Muscle layer of colon (tissue), 2 donors: ENCODE measurements around the gene FANCF.
"Not testable (repeated sequence)": the region's sequence is repeated elsewhere in the genome, so short reads cannot be mapped to it uniquely, and the experiment has no call there.

ENCODE experiments used
- H3K27ac ChIP-seq: one replicate; pipeline ENCODE4 v1.7.0; 2013; ENCODE audit warnings: low read depth, mild to moderate bottlenecking, low read length, moderate library complexity
- H3K27me3 ChIP-seq, 2 donors: one replicate each; pipeline ENCODE4 v1.7.0; 2013; ENCODE audit warnings: low read length in 2 of 2, mild to moderate bottlenecking in 2 of 2; ENCODE audit not compliant: insufficient read depth in 2 of 2, control insufficient read depth in 1 of 2
- H3K36me3 ChIP-seq: one replicate; pipeline ENCODE4 v1.7.0; 2013; ENCODE audit warnings: mild to moderate bottlenecking, low read length; ENCODE audit not compliant: insufficient read depth
- H3K4me1 ChIP-seq: one replicate; pipeline ENCODE4 v1.7.0; 2013; ENCODE audit warnings: mild to moderate bottlenecking, low read length; ENCODE audit not compliant: insufficient read depth
- H3K4me3 ChIP-seq, 2 donors: one replicate each; pipeline ENCODE4 v1.7.0; 2013; ENCODE audit warnings: low read length in 2 of 2, low read depth in 1 of 2, mild to moderate bottlenecking in 1 of 2, moderate library complexity in 1 of 2
- H3K9ac ChIP-seq: one replicate; pipeline ENCODE4 v1.7.0; 2013; ENCODE audit warnings: low read length
- H3K9me3 ChIP-seq: one replicate; pipeline ENCODE4 v1.7.0; 2013; ENCODE audit warnings: mild to moderate bottlenecking, low read length
- donor health status: abdominal sarcoma.
- donor health status: Adenocarcinoma of cecum.

The FANCF gene

DNA sequence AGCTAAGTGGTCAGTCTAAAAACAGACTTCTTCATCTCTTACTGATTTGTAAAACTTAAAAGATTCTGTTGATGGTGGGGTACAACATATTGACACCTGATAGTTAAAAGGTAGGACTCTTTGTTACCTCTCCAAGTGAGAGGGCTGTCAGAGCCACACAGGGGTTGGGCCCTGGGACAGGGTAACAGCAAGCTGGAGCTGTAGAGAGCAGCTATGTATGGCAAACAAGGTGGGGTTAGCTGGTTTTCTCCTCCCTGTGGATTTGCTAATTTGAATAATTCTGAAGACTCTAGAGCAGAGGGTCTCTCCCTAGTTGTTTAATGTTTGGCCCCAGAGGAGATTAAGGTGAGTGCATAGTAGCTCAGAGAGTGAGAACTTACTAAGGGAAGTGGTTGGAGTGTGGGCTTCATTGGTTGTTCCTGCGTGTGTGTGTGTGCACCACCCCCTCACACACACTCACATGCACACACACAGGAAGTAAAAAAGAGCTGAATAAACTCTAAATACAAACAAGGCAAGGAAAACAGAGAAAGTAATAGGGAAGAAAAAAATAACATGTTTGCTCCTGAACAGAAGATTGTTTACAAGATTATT, 31.6 kb upstream of the FANCF start:
- Histone ChIP-seq H3K4me1 (no peaks in the 10 kb centered on the region), H3K27ac (no peak overlapping the region), H3K9me3 (no peaks in the 10 kb centered on the region), H3K4me3 (no peak overlapping the region), H3K27me3 (no peaks in the 10 kb centered on the region), H3K9ac (no peak overlapping the region), H3K36me3 (no peaks in the 10 kb centered on the region)

DNA sequence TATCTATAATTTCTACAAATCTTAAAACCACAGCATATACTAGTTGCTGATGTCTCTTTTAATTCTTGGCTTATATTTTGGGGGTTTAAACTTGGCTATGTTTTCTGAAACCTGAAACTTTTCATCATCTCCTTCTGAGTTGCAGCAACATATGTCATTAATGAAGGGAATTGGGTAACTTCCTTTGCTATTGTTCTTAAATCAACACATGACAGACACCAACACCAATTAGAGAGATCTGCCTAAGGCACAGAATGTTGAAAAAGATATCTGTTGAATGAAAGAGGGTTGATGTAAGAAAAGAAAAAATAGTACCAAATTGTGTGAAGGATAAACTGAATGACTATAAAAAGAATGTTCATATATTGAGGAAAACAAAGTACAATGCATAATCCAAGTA, 30.5 kb upstream of the FANCF start:
- Histone ChIP-seq H3K27me3 (no peaks in the 10 kb centered on the region), H3K36me3 (no peaks in the 10 kb centered on the region), H3K27ac (no peak overlapping the region)

DNA sequence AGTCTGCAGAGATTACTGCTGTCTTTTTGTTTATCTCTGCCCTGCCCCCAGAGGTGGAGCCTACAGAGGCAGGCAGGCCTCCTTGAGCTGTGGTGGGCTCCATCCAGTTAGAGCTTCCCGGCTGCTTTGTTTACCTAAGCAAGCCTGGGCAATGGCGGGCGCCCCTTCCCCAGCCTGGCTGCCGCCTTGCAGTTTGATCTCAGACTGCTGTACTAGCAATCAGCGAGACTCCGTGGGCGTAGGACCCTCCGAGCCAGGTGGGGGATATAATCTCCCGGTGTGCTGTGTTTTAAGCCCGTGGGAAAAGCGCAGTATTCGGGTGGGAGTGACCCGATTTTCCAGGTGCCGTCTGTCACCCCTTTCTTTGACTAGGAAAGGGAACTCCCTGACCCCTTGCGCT, 26.7 kb upstream of the FANCF start:
- H3K4me1 ChIP-seq, H3K27ac ChIP-seq, H3K9me3 ChIP-seq, H3K36me3 ChIP-seq, H3K27me3 ChIP-seq, H3K9ac ChIP-seq, H3K4me3 ChIP-seq: not testable (repeated sequence)

More for the DNA sequence above, 30.5 kb upstream of the FANCF start:
- Histone ChIP-seq H3K4me3 (no peak overlapping the region), H3K9ac (no peak overlapping the region), H3K9me3 (no peaks in the 10 kb centered on the region), H3K4me1 (no peaks in the 10 kb centered on the region)

GRCh38 chr11:22641559-22641958, 15.9 kb upstream of the FANCF start:
- H3K4me3 ChIP-seq: no peak overlapping the region
- H3K27ac ChIP-seq: no peak overlapping the region
- no peaks in the 10 kb centered on the region for H3K9me3 ChIP-seq
- no peaks in the 10 kb centered on the region for H3K4me1 ChIP-seq
- H3K9ac ChIP-seq: no peak overlapping the region
- H3K27me3 ChIP-seq: no peaks in the 10 kb centered on the region
- no peaks in the 10 kb centered on the region for H3K36me3 ChIP-seq

DNA sequence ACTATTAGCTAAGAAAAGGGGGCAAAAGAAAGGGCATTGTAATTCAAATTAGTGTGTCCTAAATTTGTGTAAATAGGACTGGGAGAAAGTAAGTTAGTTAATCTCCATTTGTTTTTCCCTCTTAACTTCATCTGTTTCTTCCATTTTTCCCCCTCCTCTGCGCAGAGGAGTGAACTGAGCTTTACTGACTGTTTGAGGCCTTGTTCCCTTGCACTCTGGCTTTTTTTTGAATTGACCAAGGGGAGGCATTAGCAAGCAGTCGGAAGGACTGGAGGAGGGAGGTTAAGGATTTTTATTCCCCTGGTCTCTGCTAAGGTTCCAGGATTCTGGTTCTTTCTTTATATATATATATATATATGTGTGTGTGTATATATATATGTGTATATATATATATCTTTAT, 15.2 kb upstream of the FANCF start:
- H3K9ac ChIP-seq: no peak overlapping the region

GRCh38 chr11:22635689-22636088, 10.1 kb upstream of the FANCF start:
- H3K27ac ChIP-seq: no peak overlapping the region
- no peak overlapping the region for H3K4me3 ChIP-seq
- H3K9me3 ChIP-seq: no peaks in the 10 kb centered on the region
- no peaks in the 10 kb centered on the region for H3K36me3 ChIP-seq
- H3K4me1 ChIP-seq: no peaks in the 10 kb centered on the region
- no peak overlapping the region for H3K9ac ChIP-seq
- no peaks in the 10 kb centered on the region for H3K27me3 ChIP-seq

More for the DNA sequence above, 15.2 kb upstream of the FANCF start:
- Histone ChIP-seq H3K36me3 (no peaks in the 10 kb centered on the region), H3K27ac (no peak overlapping the region), H3K9me3 (no peaks in the 10 kb centered on the region), H3K27me3 (no peaks in the 10 kb centered on the region), H3K4me1 (no peaks in the 10 kb centered on the region), H3K4me3 (no peak overlapping the region)

DNA sequence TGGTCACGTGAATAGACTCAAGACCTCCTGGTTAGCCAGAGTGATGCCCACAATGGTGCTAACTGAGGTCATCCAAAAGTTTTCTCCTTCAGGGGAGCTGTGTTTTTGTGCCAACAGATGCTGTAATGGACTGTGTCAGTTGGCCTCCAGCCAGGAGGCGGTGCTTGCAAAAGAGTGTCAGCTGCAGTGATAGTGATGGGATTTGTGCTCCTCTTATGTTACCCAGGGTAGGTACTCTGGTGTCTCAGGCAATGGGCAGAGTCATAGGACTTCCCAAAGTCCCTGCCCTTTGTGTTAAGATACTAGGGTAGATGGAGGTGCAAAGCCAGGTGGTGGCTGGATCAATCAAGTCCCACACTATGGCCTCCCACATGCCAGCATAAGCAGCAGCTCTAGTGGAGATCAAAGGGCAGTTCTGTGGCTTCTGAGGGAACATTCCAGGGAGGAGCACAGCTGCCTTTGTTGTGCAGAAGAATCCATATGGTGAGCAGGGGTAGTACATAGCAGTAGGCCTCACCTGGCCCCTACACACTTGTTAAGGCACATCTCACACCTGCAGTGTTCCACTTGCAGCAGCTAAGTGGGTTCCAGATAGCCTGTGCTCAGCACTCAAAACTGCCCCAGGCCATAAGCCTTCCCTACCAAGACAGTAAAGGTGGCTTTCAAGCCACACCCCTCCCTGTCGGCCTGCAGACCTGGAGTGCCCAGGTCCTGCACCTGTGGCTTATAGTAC, 9.4 kb upstream of the FANCF start:
- no peak overlapping the region for H3K27ac ChIP-seq

GRCh38 chr11:22633354-22633902, 7.8 kb upstream of the FANCF start:
- no peaks in the 10 kb centered on the region for H3K36me3 ChIP-seq
- no peaks in the 10 kb centered on the region for H3K27me3 ChIP-seq
- no peaks in the 10 kb centered on the region for H3K9me3 ChIP-seq
- no peak overlapping the region for H3K9ac ChIP-seq
- no peaks in the 10 kb centered on the region for H3K4me1 ChIP-seq
- no peak overlapping the region for H3K4me3 ChIP-seq
- H3K27ac ChIP-seq: no peak overlapping the region

More for the DNA sequence above, 9.4 kb upstream of the FANCF start:
- Histone ChIP-seq H3K36me3 (no peaks in the 10 kb centered on the region), H3K27me3 (no peaks in the 10 kb centered on the region), H3K4me1 (no peaks in the 10 kb centered on the region), H3K9me3 (no peaks in the 10 kb centered on the region), H3K9ac (no peak overlapping the region), H3K4me3 (no peak overlapping the region)

DNA sequence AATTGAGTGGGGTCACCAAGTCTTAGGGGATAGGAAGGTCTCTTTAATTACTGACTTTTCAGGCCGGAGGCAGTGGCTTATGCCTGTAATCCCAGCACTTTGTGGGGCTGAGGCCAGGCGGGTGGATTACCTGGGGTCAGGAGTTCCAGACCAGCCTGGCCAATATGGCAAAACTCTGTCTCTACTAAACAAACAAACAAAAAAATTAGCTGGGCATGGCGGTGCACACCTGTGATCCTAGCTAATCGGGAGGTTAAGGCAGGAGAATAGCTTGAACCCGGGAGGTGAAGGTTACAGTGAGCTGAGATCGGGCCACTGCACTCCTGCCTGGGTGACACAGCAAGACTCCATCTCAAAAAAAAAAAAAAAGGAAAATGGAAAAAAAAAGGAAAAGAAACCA, 1.8 kb upstream of the FANCF start:
- H3K27ac ChIP-seq: no peak overlapping the region
- no peaks in the 10 kb centered on the region for H3K36me3 ChIP-seq
- no peaks in the 10 kb centered on the region for H3K27me3 ChIP-seq
- H3K4me3 ChIP-seq: no peak overlapping the region
- no peak overlapping the region for H3K9ac ChIP-seq
- H3K9me3 ChIP-seq: no peaks in the 10 kb centered on the region
- peaks cover 8% of the 10 kb centered on the region for H3K4me1 ChIP-seq

DNA sequence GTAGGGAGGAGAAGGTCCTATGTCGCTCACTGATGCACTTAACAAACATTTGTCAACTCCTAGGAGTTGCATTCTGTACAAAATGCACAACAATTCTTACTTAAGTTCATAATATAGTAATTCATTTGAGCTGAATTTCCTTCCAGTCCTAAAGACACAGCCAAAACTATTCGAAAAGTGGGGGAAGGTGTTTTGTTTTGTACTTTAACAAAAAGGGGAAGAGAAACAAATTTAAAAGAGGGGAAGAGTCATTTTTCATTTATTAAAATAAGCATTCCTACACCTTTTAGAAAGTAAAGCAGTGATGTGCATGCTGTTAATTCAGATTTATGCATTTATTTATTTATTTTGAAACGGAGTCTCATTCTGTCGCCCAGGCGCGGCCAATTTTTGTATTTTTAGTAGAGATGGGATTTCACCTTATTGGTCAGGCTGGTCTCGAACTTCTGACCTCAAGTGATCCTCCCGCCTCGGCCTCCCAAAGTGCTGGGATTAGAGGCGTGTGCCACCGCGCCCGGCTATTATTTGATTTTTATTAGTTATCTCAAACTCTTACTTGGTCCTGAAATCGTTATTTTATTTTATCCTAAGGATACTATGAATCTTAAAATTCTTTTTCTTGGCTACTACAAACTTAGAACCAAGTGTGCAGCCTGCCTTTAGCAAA, 1.1 kb upstream of the FANCF start:
- peak overlapping the region in 1 of 2 donors; percentile 62 for H3K4me3 ChIP-seq

GRCh38 chr11:22624742-22625447, 728 bp downstream of the FANCF start:
- Histone ChIP-seq H3K27ac (peak overlapping the region; percentile 97), H3K27me3 (no peaks in the 10 kb centered on the region), H3K4me3 (peak overlapping the region; percentile 62 to 100), H3K9me3 (no peaks in the 10 kb centered on the region), H3K4me1 (peaks cover 8% of the 10 kb centered on the region), H3K9ac (no peak overlapping the region), H3K36me3 (no peaks in the 10 kb centered on the region)

More for the DNA sequence above, 1.1 kb upstream of the FANCF start:
- Histone ChIP-seq H3K9me3 (no peaks in the 10 kb centered on the region), H3K36me3 (no peaks in the 10 kb centered on the region), H3K4me1 (peaks cover 8% of the 10 kb centered on the region), H3K27me3 (no peaks in the 10 kb centered on the region), H3K9ac (no peak overlapping the region), H3K27ac (no peak overlapping the region)
